HG03460 (cell line): ENCODE measurements around the gene GOLGA6L7.
"Not testable (repeated sequence)": the region's sequence is repeated elsewhere in the genome, so short reads cannot be mapped to it uniquely, and the experiment has no call there.

Experiments
- ATAC-seq: cut with Tn5 transposase; IDR thresholded peaks from one replicate; pipeline ENCODE4 v1.9.1; 2021; ENCODE audit not compliant: unreplicated experiment

GOLGA6L7 gene, protein sequence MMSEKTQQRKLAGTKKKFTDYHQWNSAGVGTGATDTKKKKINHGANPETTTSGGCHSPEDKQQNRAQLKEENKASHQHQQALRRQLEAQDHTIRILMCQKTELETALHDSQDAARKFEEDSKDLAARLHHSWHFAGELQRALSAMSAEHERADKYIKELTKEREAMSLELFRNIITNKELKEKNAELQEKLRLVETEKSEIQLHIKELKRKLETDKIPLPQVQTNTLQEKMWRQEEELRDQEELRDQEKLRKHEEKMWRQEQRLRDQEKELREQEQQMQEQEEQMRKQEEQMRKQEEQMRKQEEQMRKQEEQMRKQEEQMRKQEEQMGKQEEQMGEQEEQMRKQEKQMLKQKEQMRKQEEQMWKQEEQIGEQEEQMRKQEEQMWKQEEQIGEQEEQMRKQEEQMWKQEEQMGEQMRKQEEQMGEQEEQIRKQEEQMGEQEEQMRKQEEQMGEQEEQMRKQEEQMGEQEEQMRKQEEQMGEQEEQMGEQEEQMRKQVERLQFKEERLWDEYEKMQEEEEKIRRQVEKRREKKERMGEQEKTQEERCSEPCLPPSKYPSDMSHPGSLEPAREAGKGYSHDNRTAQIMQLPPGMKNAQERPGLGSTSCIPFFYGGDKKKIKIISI

GRCh38 chr15:28848521-28848920 is at the start of gene GOLGA6L7:
Gene GOLGA6L7 (minus strand): TSS chr15:28848644. CDS start chr15:28848549, 95 bp downstream.
- not testable (repeated sequence) for ATAC-seq

- no peak for ATAC-seq
These were observed 49.6 kb upstream of the GOLGA6L7 start for GRCh38 chr15:28897861-28898585.

DNA sequence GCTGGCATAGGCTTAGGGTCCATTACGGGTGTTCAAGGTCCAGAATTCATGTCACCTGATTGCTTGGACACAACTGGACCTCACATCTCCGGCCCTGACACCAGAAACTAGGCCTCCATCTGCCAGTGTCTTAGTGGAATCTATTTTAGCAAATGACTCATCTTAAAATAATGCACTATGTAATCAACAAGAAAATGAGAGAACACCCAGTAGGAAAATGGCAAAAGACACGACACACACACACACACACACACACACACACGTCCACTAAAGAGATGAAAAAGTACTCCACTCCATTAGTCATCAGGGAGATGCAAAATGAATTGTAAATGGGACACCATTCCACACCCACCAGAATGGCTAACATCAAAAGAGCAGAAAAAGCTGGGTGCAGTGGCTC is 48.5 kb upstream of the GOLGA6L7 start:
- ATAC-seq: no peak

DNA sequence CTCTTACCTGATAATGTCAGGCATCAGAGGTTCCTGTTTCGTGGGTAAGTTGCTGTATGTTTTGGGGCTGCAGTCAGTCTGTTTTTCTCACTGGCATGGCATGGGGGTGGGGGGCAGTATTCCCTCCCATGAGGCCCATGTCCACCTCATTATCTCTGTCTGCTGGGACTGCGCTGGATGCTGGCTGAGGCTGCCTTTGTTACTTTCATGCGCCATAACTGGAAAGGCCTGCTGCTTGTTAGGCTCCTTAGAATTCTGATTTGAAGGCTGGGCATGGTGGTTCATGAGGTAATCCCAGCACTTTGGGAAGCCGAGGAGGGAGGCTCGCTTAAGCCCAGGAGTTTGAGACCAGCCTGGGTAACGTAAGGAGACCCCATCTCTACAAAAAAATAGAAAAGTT is 47.1 kb upstream of the GOLGA6L7 start:
- ATAC-seq: no peak

DNA sequence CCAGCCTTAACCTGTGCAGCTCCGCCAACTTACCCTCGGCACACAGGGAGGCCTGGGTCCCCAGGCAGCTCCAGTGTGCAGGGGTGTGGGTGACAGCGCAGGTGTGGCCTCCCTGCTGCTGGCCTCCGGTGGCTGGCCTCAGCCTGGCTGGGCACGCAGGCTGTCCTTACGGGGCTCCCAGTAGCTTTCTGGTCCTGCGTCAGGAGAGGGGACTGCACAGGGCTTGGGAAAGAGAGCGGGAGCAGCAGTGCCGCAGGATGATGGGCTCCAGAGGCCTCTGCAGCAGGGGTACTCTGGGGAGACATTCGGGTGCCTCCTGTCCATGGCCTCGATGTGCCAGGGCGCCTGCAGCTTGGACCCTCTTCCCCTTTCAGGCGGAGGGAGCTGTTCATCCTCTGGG is 46.7 kb upstream of the GOLGA6L7 start:
- ATAC-seq: no peak

GRCh38 chr15:28894631-28895030 is 46.2 kb upstream of the GOLGA6L7 start:
- ATAC-seq: no peak

DNA sequence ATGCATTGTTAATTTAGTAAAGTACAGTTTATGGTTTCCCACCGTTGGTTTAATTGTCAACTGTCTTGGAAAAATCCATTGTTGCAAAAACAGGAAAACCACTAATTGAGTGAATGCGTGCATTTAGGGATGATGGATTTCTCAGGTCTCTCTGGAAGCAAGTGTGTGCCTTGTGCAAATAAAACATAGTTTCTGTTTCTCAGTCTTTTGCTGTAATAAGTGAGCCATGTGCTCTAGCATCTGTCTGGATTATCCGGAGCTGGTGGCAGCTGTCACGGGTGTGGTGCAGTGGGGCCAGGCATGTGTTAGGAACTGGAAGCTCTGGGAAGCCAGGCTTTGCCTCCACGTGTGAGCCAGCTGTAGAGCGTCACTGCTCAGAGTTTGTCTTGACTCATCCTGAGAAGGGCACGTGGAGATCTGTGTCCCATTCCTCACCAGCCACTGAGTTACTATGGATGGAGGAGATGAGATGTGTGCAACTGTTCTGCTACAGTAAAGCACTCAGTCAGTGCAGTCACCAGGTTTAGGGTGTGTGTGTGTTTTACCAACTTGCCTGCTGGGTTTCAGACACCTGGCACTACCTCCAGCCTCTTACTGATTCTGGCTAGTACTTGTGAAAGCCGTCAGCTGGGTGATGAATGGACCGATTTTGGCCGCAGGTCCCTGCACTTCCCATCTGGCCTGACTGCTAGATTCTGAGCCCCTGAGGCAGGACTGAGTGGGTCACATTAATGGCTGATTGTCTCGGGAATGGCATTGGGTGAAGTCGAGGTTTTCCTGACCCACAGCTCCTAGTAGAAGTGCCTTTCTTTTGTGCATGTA is 44.6 kb upstream of the GOLGA6L7 start:
- ATAC-seq: no peak

DNA sequence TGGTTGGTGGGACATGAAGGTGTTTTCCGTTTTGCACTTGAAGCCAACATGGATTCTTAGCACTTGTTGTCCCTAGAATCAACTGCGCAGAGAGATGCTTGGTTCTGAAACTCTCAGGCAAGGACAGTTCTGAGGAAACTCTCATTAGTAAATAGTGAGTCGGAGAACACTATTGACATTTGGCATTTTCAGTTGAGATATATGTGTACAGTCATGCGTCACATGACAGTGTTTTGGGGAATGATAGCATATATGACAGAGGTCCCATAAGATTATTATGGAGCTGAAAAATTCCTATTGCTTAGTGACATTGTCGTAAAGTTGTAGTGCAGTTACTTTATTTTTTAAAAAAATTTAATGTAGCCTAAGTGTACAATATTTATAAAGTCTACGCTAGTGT is 43.1 kb upstream of the GOLGA6L7 start:
- ATAC-seq: no peak

- no peak for ATAC-seq
These were observed 42.5 kb upstream of the GOLGA6L7 start for GRCh38 chr15:28890711-28891495.

DNA sequence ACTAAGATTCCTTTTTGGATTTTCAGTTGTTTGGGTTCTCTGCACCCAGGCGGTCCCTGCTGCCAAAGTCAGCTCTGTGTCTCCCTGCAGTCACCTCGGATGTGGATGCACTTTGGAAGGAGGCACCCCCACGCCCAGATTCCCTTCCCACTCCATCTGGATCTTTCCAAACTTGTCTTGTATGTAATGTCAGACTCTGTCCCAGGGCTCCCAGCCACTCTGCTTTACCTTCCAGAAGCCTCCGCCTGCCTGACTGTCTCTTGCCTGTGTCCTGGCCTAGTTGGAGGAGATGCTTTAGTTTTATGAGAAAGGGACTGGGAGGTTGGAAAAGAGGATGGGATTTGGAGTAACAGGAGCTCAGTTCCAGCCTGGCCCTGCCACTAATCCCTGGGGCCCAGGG is 41.8 kb upstream of the GOLGA6L7 start:
- ATAC-seq: not testable (repeated sequence)

DNA sequence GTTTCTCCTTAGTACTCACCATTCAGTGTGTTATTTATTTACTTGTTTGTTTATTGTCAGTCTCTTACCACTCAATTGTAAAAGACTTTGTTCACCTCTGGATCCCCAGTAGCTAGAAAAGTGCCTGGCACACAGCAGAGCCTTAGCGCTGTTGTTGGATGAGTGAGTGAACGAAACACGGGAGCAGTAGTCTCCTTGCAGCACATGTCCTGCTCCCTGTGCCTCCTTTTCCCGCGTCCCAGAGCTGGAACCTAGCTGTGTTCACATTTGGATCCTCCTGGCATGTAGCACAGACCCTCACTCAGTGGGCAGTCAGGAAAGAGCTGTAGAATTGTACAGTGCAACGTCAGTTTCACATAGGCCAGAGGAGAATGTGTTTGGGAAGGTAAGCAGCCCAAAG is 41.4 kb upstream of the GOLGA6L7 start:
- not testable (repeated sequence) for ATAC-seq

- no peak for ATAC-seq
These were observed 40.9 kb upstream of the GOLGA6L7 start for GRCh38 chr15:28889346-28889745.

DNA sequence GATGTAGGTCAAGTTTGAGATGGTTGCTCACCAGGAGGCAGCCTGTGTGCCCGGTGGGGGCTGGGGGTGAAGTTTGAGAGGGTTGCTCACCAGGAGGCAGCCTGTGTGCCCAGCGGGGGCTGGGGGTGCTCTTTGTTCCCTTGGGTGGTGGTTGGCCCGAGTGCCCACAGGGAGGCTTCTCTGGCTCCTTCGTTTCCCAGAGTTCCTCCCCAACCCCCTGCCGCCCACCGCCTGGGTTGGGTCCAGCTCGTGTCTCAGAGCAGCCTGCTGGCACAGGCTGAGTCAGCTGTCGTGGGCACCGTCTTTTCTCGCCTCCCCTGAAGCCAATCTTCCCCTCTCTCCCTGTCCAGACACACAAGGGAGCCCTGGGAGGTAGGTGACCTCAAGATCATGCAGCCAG is 40.5 kb upstream of the GOLGA6L7 start:
- ATAC-seq: no peak

DNA sequence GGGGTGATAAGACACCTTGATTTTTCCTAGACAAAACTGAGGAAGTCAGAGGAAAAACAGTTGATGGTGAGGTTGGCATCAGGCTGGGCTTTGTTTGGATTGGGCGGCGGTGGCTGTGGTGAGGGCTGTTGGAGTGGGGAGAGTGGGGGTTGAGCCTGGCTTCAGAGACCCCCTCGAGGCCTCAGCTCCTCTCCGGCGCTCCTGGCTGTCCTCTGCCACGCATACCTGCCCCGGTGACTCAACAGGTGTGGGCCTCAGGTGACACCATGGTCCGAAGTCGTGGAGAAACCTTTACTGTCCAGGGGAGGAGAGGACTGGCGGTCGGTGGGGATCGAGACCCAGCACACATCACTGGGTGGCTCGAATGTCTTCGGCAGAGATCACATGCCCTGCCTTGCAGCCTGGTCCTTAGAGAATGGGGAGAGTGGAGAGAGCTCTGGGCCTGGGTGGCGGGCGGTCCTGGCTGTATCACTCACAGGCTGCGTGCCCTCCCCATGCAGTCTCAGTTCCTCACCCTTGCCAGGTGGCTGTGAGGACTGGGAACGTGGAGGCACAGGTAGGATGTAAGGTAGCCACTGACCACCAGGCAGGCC is 40.0 kb upstream of the GOLGA6L7 start:
- ATAC-seq: no peak

DNA sequence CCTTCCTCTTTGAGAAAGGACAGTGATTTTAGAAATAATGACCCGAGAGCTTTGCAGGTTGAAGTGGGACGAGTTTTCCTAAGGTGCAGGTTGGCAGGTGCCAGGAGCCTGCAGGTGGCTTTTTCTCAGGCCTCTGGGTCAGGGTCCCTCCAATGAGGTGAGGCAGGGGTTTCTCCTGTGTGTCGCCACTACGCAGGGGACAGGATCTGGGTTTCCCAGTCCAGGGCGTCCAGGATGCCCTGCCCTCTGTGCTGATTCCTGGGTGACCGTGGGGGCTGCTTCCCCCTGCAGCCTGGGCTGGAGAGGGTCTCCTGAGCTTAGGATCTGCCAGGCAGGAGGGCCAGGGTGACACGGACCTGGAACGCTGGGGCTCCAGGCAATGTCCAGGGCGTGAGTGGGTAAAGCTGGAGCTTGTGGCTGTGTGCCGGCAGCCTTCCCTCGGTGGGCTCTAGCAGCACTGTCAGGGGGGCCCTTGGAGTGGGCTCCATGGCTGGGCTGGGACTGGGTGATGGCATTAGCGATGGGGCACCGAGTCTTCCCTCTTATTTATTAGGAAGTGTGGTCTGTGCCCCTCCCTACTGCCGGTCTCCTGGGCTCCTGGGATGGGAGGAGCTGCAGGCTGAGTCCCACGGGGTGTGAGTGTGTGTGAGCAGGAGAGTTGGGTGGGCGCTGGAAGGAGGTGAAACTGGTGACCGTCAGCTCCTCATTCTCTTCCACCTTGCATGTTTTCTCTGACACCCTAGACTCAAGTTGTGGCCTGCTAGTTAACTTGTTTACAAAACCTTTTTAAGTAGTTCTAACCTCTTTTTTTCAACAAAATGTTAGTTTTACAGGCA is 39.1 kb upstream of the GOLGA6L7 start:
- no peak for ATAC-seq

GRCh38 chr15:28886431-28887338 is 38.2 kb upstream of the GOLGA6L7 start:
- no peak for ATAC-seq

- ATAC-seq: no peak
These were observed 37.4 kb upstream of the GOLGA6L7 start, which contains the start of gene APBA2 for GRCh38 chr15:28885630-28886430. Gene APBA2 (plus strand): TSS chr15:28885974. CDS start chr15:29053885, 167,911 bp downstream.
